Measurements from ENCODE around the gene TRNT1. TPM values are rescaled to one million over a fixed set of nuclear protein-coding genes. Genes with fewer than 3 reads are reported as not detected.

The TRNT1 gene
- total RNA-seq (2022) (27.6 and 39.7 TPM in 2 replicates), Bru-seq, nascent RNA (percentile 94 among the genes with signal in this experiment), BruChase-seq, experiment 1, labeled RNA remaining after a 6-hour chase (percentile 72 among the genes with signal in this experiment), BruChase-seq, experiment 2, labeled RNA remaining after a 2-hour chase (percentile 81 among the genes with signal in this experiment)
- long read RNA-seq, transcript TRNT1-201 (8 exons, 2,276 nt), result major isoform, 61 of 134 reads
- long read RNA-seq, partial matches to known transcripts, result 20 of 134 reads
- long read RNA-seq, other reads (novel, unspliced or antisense), result 45 of 134 reads

DNA sequence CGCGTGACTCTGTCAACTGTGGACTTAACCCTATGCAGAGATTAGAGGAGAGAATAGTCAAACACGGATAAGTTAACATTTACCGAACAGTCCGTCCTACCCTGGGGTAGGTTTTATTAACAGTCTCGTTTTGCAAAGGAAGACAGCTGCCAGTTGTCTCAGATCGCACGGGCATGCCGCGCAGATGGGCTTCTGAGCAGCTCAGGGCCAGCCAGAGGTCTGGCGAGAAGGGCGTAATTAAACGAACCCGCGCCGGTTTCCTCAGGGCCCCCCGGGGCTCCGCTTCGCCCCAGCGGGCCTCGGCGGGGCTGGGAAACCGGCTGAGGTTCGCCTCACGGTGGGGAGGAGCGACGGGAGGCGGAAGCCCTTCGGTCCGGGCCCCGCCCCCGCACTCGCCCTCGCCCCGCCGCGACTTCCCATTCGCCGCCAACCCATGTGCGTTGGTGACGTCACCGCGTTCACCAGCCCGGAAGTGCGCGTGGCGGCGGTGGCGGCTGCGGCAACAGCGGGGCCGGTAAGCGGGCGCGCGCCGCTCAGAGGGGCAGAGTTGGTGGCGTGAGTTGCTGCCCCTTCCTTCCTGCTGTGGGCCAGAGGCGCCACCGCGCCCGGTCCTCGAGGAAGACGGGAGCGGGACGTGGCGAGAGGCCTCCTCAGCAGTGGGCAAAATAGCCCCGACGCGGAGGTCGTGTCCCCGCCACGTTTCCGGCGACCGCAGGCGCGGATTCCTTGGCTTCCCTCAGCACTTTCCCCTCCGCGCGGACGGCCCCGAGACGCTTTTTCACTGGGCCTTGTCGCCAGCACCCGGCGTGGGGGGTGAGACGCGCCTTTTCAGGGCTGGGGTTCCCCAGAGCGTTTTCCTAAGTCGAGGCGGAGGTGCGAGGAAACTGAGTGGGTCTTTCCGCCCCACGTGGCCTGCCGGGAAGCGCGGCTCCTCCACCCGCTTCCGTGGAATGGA is at the start of gene TRNT1:
TSS of gene TRNT1 (plus strand) at position 464 of the 955 bp plus-strand sequence. CDS start 2,101 bp downstream, outside the sequence.
- intact Hi-C loops (cut with micrococcal nuclease), result loop anchor here (1.0 kb wide), 1 partner anchor 58 kb away; no protein-coding TSS in a partner anchor
- Mint-ChIP-seq H3K36me3 (ENCODE audit: insufficient read depth, unreplicated experiment) (peaks cover 41% of the 10 kb centered on the region), H3K27ac (ENCODE audit: low read depth, unreplicated experiment) (peak within 1 kb of the TSS; percentile 99), H3K27me3 (ENCODE audit: insufficient read depth, unreplicated experiment) (no peaks in the 10 kb centered on the region), H3K9me3 (ENCODE audit: unreplicated experiment) (no peaks in the 10 kb centered on the region), H3K4me1 (ENCODE audit: insufficient read depth, unreplicated experiment) (peaks cover 5% of the 10 kb centered on the region), H3K4me3 (ENCODE audit: unreplicated experiment) (peak within 1 kb of the TSS; percentile 97)
- peak; percentile 94 for DNase-seq (ENCODE audit: unreplicated experiment)
- POLR2A ChIA-PET, result interaction anchor here (0.6 to 1.4 kb wide), 9 partner anchors 9 to 536 kb away, joined by 3 to 7 read pairs (median 3); partner anchors contain the start of gene IL5RA
- no TSS peak for BruUV-seq (replicated peaks)
- TF ChIP-seq, protein P1, sequence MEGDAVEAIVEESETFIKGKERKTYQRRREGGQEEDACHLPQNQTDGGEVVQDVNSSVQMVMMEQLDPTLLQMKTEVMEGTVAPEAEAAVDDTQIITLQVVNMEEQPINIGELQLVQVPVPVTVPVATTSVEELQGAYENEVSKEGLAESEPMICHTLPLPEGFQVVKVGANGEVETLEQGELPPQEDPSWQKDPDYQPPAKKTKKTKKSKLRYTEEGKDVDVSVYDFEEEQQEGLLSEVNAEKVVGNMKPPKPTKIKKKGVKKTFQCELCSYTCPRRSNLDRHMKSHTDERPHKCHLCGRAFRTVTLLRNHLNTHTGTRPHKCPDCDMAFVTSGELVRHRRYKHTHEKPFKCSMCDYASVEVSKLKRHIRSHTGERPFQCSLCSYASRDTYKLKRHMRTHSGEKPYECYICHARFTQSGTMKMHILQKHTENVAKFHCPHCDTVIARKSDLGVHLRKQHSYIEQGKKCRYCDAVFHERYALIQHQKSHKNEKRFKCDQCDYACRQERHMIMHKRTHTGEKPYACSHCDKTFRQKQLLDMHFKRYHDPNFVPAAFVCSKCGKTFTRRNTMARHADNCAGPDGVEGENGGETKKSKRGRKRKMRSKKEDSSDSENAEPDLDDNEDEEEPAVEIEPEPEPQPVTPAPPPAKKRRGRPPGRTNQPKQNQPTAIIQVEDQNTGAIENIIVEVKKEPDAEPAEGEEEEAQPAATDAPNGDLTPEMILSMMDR (IDR thresholded peaks at IDR 0.05; ENCODE audit: unreplicated experiment), result no peak
- CTCF ChIA-PET, result interaction anchor here (0.7 kb wide), 1 partner anchor 31 kb away, joined by 4 read pairs; no protein-coding TSS in a partner anchor

DNA sequence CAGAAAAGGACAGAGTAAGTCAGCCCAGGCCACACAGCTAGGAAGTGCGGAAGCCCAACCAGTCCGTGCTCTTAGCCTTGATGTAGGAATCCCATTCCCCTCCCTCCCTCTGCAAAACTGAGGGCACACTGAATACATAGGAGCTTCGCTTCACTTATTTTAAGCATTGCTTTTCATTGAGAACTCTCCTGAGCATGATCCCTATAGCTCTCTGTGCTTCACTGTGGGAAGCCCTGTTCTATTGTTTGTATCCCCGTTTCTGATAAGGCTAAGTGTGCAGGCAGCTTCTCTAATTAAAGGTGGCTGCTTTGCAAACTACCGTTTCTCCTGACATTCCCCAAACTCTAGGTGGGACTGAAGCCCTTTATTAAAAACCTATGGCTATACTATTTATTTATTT is 46.4 kb upstream of the TRNT1 start:
- intact Hi-C loops (cut with micrococcal nuclease), result no loop called here
- POLR2A ChIA-PET, result no interaction called here
- no peaks in the 10 kb centered on the region for H3K36me3 Mint-ChIP-seq (ENCODE audit: insufficient read depth, unreplicated experiment)
- CTCF ChIA-PET, result no interaction called here
- no peak overlapping the region for H3K27ac Mint-ChIP-seq (ENCODE audit: low read depth, unreplicated experiment)
- BruUV-seq (replicated peaks), result no TSS peak
- H3K9me3 Mint-ChIP-seq (ENCODE audit: unreplicated experiment), result no peaks in the 10 kb centered on the region
- H3K27me3 Mint-ChIP-seq (ENCODE audit: insufficient read depth, unreplicated experiment), result peaks cover 21% of the 10 kb centered on the region
- TF ChIP-seq, protein P1 (IDR thresholded peaks at IDR 0.05; ENCODE audit: unreplicated experiment), result no peak
- no peak for DNase-seq (ENCODE audit: unreplicated experiment)
- H3K4me1 Mint-ChIP-seq (ENCODE audit: insufficient read depth, unreplicated experiment), result no peaks in the 10 kb centered on the region
- H3K4me3 Mint-ChIP-seq (ENCODE audit: unreplicated experiment), result no peak overlapping the region

DNA sequence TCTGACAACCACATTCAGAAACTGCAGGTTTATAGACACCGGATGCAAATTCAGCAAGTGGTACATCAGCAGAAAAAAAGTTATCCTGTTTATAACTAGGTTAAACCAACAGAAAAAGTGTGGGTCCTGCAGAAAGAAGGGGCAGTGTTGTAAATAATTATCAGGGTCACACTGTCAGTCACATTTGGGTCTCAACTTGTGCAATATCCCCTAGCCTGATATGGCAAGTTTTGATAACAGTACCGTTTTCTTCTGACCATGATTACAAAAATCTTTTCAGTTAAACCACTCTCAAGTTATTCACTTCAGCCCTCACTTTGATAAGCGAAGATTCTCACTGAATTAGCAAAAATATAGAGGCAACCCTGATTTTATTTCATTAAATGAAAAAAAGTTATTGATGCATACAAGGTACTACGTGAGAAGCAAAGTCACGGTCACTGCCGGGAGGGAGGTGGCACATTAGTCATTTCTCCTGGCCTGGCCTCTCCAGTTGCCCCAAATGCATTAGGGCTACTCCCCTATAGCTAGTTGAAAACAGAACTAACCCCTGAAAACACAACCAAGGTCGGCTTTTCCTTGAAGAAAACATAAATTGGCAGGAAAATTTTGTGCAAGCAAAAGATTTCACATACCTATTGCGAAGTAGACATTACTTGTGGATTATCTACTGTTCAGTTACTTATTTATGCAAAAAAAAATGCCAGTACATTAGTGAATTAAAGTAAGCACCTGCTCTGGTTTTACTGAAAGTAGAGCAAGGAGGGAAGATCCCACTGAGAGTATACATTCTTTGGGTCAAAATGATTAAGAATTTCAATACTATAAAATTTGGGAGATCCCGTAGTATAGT is 45.1 kb upstream of the TRNT1 start:
- Mint-ChIP-seq H3K4me3 (ENCODE audit: unreplicated experiment) (no peak overlapping the region), H3K36me3 (ENCODE audit: insufficient read depth, unreplicated experiment) (no peaks in the 10 kb centered on the region), H3K27me3 (ENCODE audit: insufficient read depth, unreplicated experiment) (peaks cover 21% of the 10 kb centered on the region), H3K9me3 (ENCODE audit: unreplicated experiment) (no peaks in the 10 kb centered on the region), H3K27ac (ENCODE audit: low read depth, unreplicated experiment) (no peak overlapping the region), H3K4me1 (ENCODE audit: insufficient read depth, unreplicated experiment) (no peaks in the 10 kb centered on the region)
- TF ChIP-seq, protein P1 (IDR thresholded peaks at IDR 0.05; ENCODE audit: unreplicated experiment), result no peak
- ChIA-PET POLR2A (interaction anchor here (0.6 kb wide), 1 partner anchor 942 kb away, joined by 3 read pairs; no protein-coding TSS in a partner anchor), CTCF (no interaction called here)
- intact Hi-C loops (cut with micrococcal nuclease), result no loop called here
- no TSS peak for BruUV-seq (replicated peaks)
- DNase-seq (ENCODE audit: unreplicated experiment), result no peak

Measured in MCF 10A (cell line).